ENCODE results near the gene RNF5. TPM values are rescaled to one million over a fixed set of nuclear protein-coding genes. Genes with fewer than 3 reads are reported as not detected.

Gene RNF5
- total and polyA plus RNA-seq, 9 of the 15 experiments (the other 6 are each of a cell fraction or from before 2014, with no cell fraction given), result 62.2 to 245 (median 129) TPM

- TF ChIP-seq, protein P1, sequence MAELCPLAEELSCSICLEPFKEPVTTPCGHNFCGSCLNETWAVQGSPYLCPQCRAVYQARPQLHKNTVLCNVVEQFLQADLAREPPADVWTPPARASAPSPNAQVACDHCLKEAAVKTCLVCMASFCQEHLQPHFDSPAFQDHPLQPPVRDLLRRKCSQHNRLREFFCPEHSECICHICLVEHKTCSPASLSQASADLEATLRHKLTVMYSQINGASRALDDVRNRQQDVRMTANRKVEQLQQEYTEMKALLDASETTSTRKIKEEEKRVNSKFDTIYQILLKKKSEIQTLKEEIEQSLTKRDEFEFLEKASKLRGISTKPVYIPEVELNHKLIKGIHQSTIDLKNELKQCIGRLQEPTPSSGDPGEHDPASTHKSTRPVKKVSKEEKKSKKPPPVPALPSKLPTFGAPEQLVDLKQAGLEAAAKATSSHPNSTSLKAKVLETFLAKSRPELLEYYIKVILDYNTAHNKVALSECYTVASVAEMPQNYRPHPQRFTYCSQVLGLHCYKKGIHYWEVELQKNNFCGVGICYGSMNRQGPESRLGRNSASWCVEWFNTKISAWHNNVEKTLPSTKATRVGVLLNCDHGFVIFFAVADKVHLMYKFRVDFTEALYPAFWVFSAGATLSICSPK (IDR thresholded peaks at IDR 0.05; ENCODE audit: borderline replicate concordance), result peak; percentile 95; the same call in 1 of the 2 replicates
- no peak for TF ChIP-seq NCOA2 (IDR thresholded peaks at IDR 0.05; ENCODE audit: partially characterized antibody in 2 of 2)
- no peak for TF ChIP-seq TEAD2 (tag; IDR thresholded peaks at IDR 0.05)
- no peak for TF ChIP-seq ZNF175 (CRISPR knock-in tag; IDR thresholded peaks at IDR 0.05; ENCODE audit: low read depth)
- TF ChIP-seq ZBTB5 (IDR thresholded peaks at IDR 0.05), result no peak
- TF ChIP-seq BRF2 (IDR thresholded peaks at IDR 0.05; ENCODE audit: borderline replicate concordance, insufficient read depth, insufficient read length), result no peak
- TF ChIP-seq TBL1XR1 (IDR thresholded peaks at IDR 0.05; ENCODE audit: low read length in 2 of 2), result peak; percentile 60 to 97; a peak in 3 of 4 replicates
- TF ChIP-seq ZNF740 (CRISPR knock-in tag; IDR thresholded peaks at IDR 0.05), result no peak
- TF ChIP-seq ZNF740 (tag; IDR thresholded peaks at IDR 0.05), result peak in 1 of 2 experiments; percentile 4; a peak in 1 of 4 replicates
- peak; percentile 21 for TF ChIP-seq GTF3C2 (IDR thresholded peaks at IDR 0.05; ENCODE audit: borderline replicate concordance, extremely low read depth, insufficient read length)
- TF ChIP-seq YY1 (IDR thresholded peaks at IDR 0.05; ENCODE audit: borderline replicate concordance in 1 of 3, control insufficient read depth in 1 of 3, extremely low read depth in 1 of 3, insufficient read depth in 3 of 3, insufficient read length in 1 of 3, insufficient replicate concordance in 2 of 3, low read depth in 1 of 3, low read length in 2 of 3), result peak in 1 of 3 experiments; percentile 29
These were observed 46.7 kb upstream of the RNF5 start (continued) for GRCh38 chr6:32131439-32131948.

Measured in K562 (cell line).